Gastrocnemius medialis (tissue), 4 donors: Measurements from ENCODE around the gene UGT1A9.

ENCODE experiments used
- CTCF ChIP-seq, 5 experiments: fragments of 450-650 bp in 3 of 5; fragments of 200-600 bp in 2 of 5; sonication (generic) in 2 of 5; IDR thresholded peaks in 4 of 5; conservative IDR thresholded peaks in 1 of 5; 1 replicate in 4 of 5; 2 replicates in 1 of 5; pipeline ENCODE4 v1.5.1; 2016 to 2019; ENCODE audit warnings: antibody characterized with exemption in 5 of 5, mild to moderate bottlenecking in 3 of 5, moderate library complexity in 3 of 5
- POLR2A ChIP-seq, 2 donors: fragments of 450-650 bp; IDR thresholded peaks; one replicate each; pipeline ENCODE4 v1.6.1; 2017; ENCODE audit warnings: antibody characterized with exemption in 2 of 2, mild to moderate bottlenecking in 2 of 2, moderate library complexity in 2 of 2

- TF ChIP-seq CTCF (IDR thresholded peaks at IDR 0.05 in 4 of 5, conservative IDR thresholded peaks at IDR 0.05 in 1 of 5) (no peak), POLR2A (IDR thresholded peaks at IDR 0.05) (no peak)
Measured at GRCh38 chr2:233772153-233772552, 100.5 kb downstream of the UGT1A9 start.
